Activated B cell treated with CpG ODN at 0.5 μM for 24 hours (primary cell): ENCODE results near the gene PTCHD1. TPM values are rescaled to one million over a fixed set of nuclear protein-coding genes. Genes with fewer than 3 reads are reported as not detected.

Experiments
- ATAC-seq: fragments of 200-7000 bp; cut with Tn5 transposase; one replicate; pipeline ENCODE4 v1.10.0; 2021; ENCODE audit warnings: low read depth, mild to moderate bottlenecking, moderate library complexity
- CTCF ChIA-PET: fragments of 350-600 bp; sonication (Branson Sonifier 250); formaldehyde crosslinking; loops from one replicate; lab custom pipeline; 2021; ENCODE audit warnings: antibody characterized with exemption; lab: Charles Lee
- POLR2A ChIA-PET: fragments of 350-600 bp; sonication (Branson Sonifier 250); formaldehyde crosslinking; loops from one replicate; lab custom pipeline; 2021; ENCODE audit warnings: antibody characterized with exemption; lab: Charles Lee
- DNase-seq: peaks from one replicate; pipeline ENCODE4 v3.0.0; 2022
- H3K27ac Mint-ChIP-seq: one replicate; pipeline ENCODE4 v1.8.0; 2020; ENCODE audit warnings: mixed read lengths
- H3K27me3 Mint-ChIP-seq: one replicate; pipeline ENCODE4 v1.8.0; 2021; ENCODE audit warnings: mixed read lengths
- H3K36me3 Mint-ChIP-seq: one replicate; pipeline ENCODE4 v1.8.0; 2021; ENCODE audit warnings: low read depth, mixed read lengths
- H3K4me1 Mint-ChIP-seq: one replicate; pipeline ENCODE4 v1.8.0; 2021; ENCODE audit warnings: mixed read lengths
- H3K4me3 Mint-ChIP-seq: one replicate; pipeline ENCODE4 v1.8.0; 2020; ENCODE audit warnings: mild to moderate bottlenecking, mixed read lengths
- H3K9me3 Mint-ChIP-seq: one replicate; pipeline ENCODE4 v1.8.0; 2020; ENCODE audit warnings: mixed read lengths
- CTCF ChIP-seq: fragments of 200-600 bp; IDR thresholded peaks from one replicate; pipeline ENCODE4 v1.8.0; 2022; ENCODE audit warnings: antibody characterized with exemption, mild to moderate bottlenecking
- intact Hi-C: fragments of 100-400 bp; cut with micrococcal nuclease; formaldehyde crosslinking; loops from one replicate; pipeline ENCODE4 v1.15.1; 2024
- total RNA-seq: library from RNA; stranded (reverse); gene quantifications from 2 replicates; pipeline ENCODE4 v1.2.3, GENCODE V29; 2022

Gene PTCHD1
- 0.02 TPM in 1 of 2 replicates, not detected in the other for total RNA-seq

DNA sequence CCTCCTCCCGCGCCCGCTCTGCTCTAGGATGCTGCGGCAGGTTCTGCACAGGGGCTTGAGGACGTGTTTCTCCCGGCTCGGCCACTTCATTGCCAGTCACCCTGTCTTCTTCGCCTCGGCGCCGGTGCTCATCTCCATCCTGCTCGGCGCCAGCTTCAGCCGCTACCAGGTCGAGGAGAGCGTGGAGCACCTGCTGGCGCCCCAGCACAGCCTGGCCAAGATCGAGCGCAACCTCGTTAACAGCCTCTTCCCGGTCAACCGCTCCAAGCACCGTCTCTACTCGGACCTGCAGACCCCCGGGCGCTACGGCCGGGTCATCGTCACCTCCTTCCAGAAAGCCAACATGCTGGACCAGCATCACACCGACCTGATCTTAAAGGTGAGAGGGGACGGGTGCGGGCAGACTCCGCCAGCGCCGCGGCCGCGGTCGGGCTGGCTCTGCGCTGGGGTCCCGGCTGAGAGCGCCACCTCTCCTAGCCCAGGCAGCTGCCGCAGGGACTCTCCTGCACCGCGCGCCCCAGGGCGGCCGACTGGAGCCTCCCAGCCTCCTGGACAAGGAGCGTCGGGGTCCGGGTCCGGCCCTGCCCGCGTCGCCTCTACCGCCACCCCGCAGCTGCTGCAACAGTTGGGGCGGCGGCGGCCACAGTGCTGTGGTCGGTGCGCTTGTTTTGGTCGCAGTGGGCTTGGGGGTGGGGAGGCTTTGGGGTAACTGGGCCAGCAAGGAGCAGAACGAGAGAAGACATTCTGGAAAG lies at the start of gene PTCHD1:
TSS of gene PTCHD1 (plus strand) at position 2 of the 752 bp plus-strand sequence. CDS start at position 29, 27 bp downstream.
- intact Hi-C loops, result no loop called here
- peaks cover 14% of the 10 kb centered on the region for H3K4me1 Mint-ChIP-seq
- peak within 1 kb of the TSS; percentile 72 for H3K4me3 Mint-ChIP-seq
- no peak for ATAC-seq
- H3K27me3 Mint-ChIP-seq, result peaks cover 25% of the 10 kb centered on the region
- H3K36me3 Mint-ChIP-seq, result no peaks in the 10 kb centered on the region
- no peak within 1 kb of the TSS for H3K27ac Mint-ChIP-seq
- no peak for TF ChIP-seq CTCF
- no peaks in the 10 kb centered on the region for H3K9me3 Mint-ChIP-seq
- DNase-seq, result no peak
- ChIA-PET POLR2A (no interaction called here), CTCF (no interaction called here)

DNA sequence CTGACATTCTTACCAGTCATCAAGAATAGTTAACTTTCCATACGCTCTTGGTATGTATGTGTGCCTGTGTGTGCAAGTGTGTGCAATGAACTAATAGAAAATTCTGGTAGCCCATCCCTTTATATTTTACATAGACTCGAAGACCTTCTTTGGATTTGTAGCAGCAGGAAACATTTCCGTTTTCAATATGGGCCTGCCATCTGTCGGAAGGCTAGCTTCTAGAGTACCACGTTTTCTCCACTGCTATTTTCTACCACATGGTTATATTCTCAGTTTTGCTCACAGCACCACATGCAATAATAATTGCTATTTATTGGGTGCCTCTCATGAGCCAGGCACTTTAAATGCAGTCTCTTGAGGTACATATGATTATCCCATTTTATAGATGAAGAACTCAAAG lies 47.9 kb upstream of the PTCHD1 start:
- DNase-seq, result no peak
- TF ChIP-seq CTCF, result no peak
- ATAC-seq, result no peak
- no peaks in the 10 kb centered on the region for H3K36me3 Mint-ChIP-seq
- H3K27ac Mint-ChIP-seq, result no peak overlapping the region
- intact Hi-C loops, result no loop called here
- no peaks in the 10 kb centered on the region for H3K27me3 Mint-ChIP-seq
- no peak overlapping the region for H3K4me3 Mint-ChIP-seq
- ChIA-PET POLR2A (no interaction called here), CTCF (no interaction called here)
- H3K9me3 Mint-ChIP-seq, result no peaks in the 10 kb centered on the region
- no peaks in the 10 kb centered on the region for H3K4me1 Mint-ChIP-seq

- DNase-seq (no peak), ATAC-seq (no peak)
- Mint-ChIP-seq H3K27me3 (no peaks in the 10 kb centered on the region), H3K36me3 (no peaks in the 10 kb centered on the region), H3K4me1 (no peaks in the 10 kb centered on the region), H3K27ac (no peak overlapping the region), H3K4me3 (no peak overlapping the region), H3K9me3 (no peaks in the 10 kb centered on the region)
- POLR2A ChIA-PET, result no interaction called here
- CTCF ChIA-PET, result no interaction called here
- intact Hi-C loops, result no loop called here
- no peak for TF ChIP-seq CTCF
Observed at GRCh38 chrX:23287191-23287725, 47.4 kb upstream of the PTCHD1 start.

DNA sequence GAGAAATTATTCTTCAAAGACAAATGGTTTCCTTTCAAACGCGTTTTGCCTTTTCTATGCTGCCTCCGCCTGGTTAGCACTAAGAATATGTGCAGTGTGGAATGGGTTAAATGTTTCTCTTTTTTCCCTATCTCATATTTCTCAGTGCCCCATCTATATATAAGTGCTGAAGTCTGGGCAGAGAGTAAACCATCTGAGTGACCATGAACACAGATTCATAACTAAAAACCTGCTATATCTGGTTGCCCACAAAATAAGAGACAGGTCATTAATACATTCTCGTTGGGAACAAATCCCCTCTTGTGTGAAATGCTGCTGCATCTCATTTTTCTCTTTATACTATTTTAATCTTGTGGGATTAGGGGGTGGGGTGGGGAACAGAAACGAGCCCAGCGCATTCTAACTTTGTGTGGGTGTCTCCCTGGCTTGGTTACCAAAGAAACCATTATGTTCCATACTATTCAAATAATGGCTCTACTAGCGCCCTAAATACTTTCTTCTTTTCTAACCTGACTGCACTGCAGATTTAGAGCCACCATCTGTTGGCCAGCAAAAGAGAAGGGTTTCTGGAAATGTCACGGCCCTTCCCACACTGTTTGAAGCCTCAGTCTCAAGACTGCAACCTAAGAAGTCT lies 42.2 kb upstream of the PTCHD1 start:
- no peak for DNase-seq
- Mint-ChIP-seq H3K36me3 (no peaks in the 10 kb centered on the region), H3K4me3 (no peak overlapping the region), H3K9me3 (no peaks in the 10 kb centered on the region), H3K27ac (no peak overlapping the region), H3K4me1 (no peaks in the 10 kb centered on the region), H3K27me3 (no peaks in the 10 kb centered on the region)
- ATAC-seq, result no peak
- ChIA-PET CTCF (no interaction called here), POLR2A (no interaction called here)
- intact Hi-C loops, result no loop called here
- no peak for TF ChIP-seq CTCF

- POLR2A ChIA-PET, result no interaction called here
- ATAC-seq, result no peak
- Mint-ChIP-seq H3K4me3 (no peak overlapping the region), H3K27ac (no peak overlapping the region), H3K4me1 (no peaks in the 10 kb centered on the region), H3K36me3 (no peaks in the 10 kb centered on the region), H3K27me3 (no peaks in the 10 kb centered on the region), H3K9me3 (no peaks in the 10 kb centered on the region)
- intact Hi-C loops, result no loop called here
- DNase-seq, result no peak
- CTCF ChIA-PET, result no interaction called here
- no peak for TF ChIP-seq CTCF
Observed at GRCh38 chrX:23292988-23293651, 41.5 kb upstream of the PTCHD1 start.
